Brain microvascular endothelial cell (primary cell): ENCODE results near the gene LMTK2.

Experiments
- DNase-seq: peaks from one replicate; pipeline ENCODE4 v3.0.0-alpha.2; 2020
- H3K27ac ChIP-seq: fragments of 250-450 bp; sonication (Bioruptor Pico); 2 replicates; pipeline ENCODE4 v1.5.1; 2020; ENCODE audit warnings: mild to moderate bottlenecking, moderate library complexity
- H3K27me3 ChIP-seq: fragments of 250-450 bp; sonication (Bioruptor Pico); replicated peaks from 2 replicates; pipeline ENCODE4 v1.5.1; 2020; ENCODE audit warnings: mild to moderate bottlenecking
- H3K36me3 ChIP-seq: fragments of 250-450 bp; sonication (Bioruptor Pico); replicated peaks from 2 replicates; pipeline ENCODE4 v1.5.1; 2020; ENCODE audit warnings: mild to moderate bottlenecking
- H3K4me3 ChIP-seq: 2 replicates; pipeline ENCODE4 v1.5.1; 2011; ENCODE audit warnings: low read depth, mild to moderate bottlenecking, control low read depth, low read length, moderate library complexity
- CTCF ChIP-seq: IDR thresholded peaks from 2 replicates; pipeline ENCODE4 v1.5.1; 2011; ENCODE audit warnings: low read depth, mild to moderate bottlenecking, moderate library complexity, low read length, control low read depth, inconsistent platforms; ENCODE audit errors: missing control alignments
- in situ Hi-C: cut with HindIII; loops from 2 replicates; pipeline ENCODE4 v1.10.0; 2017; ENCODE audit warnings: low sequenced_read_pairs, low pct_ligation_motif_present

The LMTK2 gene

GRCh38 chr7:98223898-98224700 lies 117.4 kb downstream of the LMTK2 start:
- Histone ChIP-seq H3K27me3 (no peaks in the 10 kb centered on the region), H3K36me3 (peaks cover 3% of the 10 kb centered on the region), H3K27ac (no peak overlapping the region), H3K4me3 (no peak overlapping the region)
- no peak for TF ChIP-seq CTCF
- in situ Hi-C loops: no loop called here
- DNase-seq: no peak

DNA sequence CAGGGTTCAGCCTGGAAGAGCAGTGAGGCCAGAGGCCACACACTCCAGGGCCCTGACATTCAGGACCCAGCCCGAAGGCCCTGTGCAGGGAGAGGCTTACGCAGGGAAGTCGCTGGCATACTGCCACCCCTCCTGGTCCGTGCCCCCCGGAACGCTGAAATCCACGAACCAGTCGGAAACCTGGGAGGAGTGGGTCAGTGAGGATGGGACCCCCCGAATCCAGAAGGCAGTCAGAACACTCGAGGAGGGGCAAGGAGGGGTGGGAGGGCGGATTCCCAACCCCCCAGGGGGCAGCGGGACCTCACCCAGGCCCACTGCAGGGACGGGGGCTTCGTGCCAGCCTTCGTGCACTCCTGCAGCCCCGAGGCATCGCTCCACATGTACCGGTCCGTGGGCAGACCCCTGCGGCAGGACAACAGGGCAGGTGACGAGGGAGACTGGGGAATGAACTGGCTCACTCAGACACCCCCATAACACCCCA lies 118.1 kb downstream of the LMTK2 start:
- Histone ChIP-seq H3K27me3 (no peaks in the 10 kb centered on the region), H3K27ac (no peak overlapping the region), H3K4me3 (no peak overlapping the region), H3K36me3 (peaks cover 3% of the 10 kb centered on the region)
- no peak for TF ChIP-seq CTCF
- in situ Hi-C loops: no loop called here
- no peak for DNase-seq

DNA sequence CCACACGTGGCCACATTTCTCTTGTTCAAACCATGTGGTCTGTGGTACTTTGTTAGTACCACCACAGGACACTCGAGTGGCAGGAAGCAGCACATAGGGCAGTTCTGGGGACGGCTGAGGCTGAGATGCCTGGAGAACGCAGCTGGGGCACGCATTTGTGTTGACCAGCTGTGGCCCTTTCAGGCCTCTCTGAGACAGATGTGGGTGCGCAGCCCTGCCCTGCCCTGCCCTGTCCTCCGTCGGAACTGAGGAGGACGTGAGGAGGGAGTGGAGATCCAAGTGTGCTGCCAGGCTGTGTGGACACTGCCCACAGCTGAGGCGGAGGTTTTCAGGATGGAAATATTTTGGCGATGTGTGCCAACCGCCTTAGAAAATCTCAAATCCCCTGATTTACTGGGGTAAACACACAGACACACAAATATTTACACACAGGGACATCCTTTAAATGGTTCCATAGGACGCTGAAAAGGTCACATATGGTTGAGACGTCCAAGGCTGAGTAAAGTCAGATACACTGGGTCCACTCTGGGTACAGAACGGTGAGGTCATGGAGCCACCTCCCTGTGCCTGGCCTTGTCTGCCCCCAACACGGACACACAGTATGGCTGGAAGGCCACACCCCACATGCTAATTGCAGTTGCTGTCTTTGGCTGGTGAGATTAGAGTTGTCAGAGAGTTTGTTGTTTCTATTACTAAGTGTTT lies 119.4 kb downstream of the LMTK2 start:
- Histone ChIP-seq H3K27me3 (no peaks in the 10 kb centered on the region), H3K4me3 (no peak overlapping the region), H3K27ac (no peak overlapping the region), H3K36me3 (peaks cover 7% of the 10 kb centered on the region)
- TF ChIP-seq CTCF: no peak
- in situ Hi-C loops: no loop called here
- DNase-seq: no peak

DNA sequence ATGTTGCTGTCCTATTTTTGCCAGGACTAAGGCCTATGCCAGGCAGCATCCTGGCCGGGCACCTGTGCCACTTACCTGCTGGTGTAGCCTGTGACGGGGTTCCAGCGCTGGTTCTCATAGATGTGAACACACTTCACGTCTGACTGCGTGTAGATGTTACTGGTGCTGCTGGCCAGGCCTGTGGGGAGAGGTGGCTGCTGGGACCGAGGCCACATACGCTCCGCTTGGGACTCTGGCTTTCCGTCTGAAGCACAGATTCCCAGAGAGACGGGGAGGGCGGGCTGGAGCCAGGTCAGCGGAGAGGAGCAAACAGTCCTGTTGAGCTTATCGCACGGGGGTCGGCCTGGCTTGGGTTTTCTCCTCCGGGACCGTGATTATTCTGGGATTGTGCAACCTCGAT lies 121.3 kb downstream of the LMTK2 start:
- in situ Hi-C loops: no loop called here
- no peak for DNase-seq
- Histone ChIP-seq H3K27ac (no peak overlapping the region), H3K27me3 (no peaks in the 10 kb centered on the region), H3K4me3 (no peak overlapping the region), H3K36me3 (peaks cover 7% of the 10 kb centered on the region)
- no peak for TF ChIP-seq CTCF

DNA sequence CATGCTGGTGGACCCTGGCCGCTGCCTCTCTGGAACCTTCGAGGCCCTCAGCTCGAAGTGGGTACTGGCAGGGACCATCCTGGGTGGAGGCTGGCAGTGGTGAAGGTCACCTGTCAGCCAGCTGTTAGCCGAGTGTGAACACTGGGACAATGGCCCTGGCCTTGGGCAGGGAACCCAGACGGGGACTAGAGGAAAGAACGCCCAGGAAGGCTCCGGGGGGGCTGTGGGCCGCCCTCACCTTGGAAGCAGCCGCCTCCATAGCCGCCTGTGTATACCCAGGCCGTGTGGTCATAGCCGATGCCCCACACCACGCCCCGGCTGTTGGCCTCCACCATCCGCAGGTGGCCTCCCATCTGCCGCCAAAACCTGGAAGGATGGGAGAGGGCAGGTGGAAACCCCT lies 122.1 kb downstream of the LMTK2 start:
- Histone ChIP-seq H3K4me3 (no peak overlapping the region), H3K36me3 (peaks cover 7% of the 10 kb centered on the region), H3K27ac (no peak overlapping the region), H3K27me3 (no peaks in the 10 kb centered on the region)
- in situ Hi-C loops: no loop called here
- DNase-seq: no peak
- no peak for TF ChIP-seq CTCF
